Left ventricle myocardium inferior (tissue), 1 donor: ENCODE measurements around the gene TSPOAP1. TPM values are rescaled to one million over a fixed set of nuclear protein-coding genes. Genes with fewer than 3 reads are reported as not detected.

ENCODE experiments used
- DNase-seq: peaks from one replicate; pipeline ENCODE4 v3.0.0-alpha.2; 2020
- H3K27ac ChIP-seq: fragments of 200-600 bp; replicated peaks from 2 replicates; pipeline ENCODE4 v1.8.0; 2021
- H3K27me3 ChIP-seq: fragments of 200-600 bp; 2 replicates; pipeline ENCODE4 v1.8.0; 2021; ENCODE audit warnings: low read depth
- H3K36me3 ChIP-seq: fragments of 200-600 bp; 2 replicates; pipeline ENCODE4 v1.8.0; 2021
- H3K4me1 ChIP-seq: fragments of 200-600 bp; 2 replicates; pipeline ENCODE4 v1.8.0; 2021
- H3K4me3 ChIP-seq: fragments of 200-600 bp; 2 replicates; pipeline ENCODE4 v1.8.0; 2021; ENCODE audit warnings: mild to moderate bottlenecking, moderate library complexity
- H3K9me3 ChIP-seq: fragments of 200-600 bp; replicated peaks from 2 replicates; pipeline ENCODE4 v1.8.0; 2021
- CTCF ChIP-seq: fragments of 200-600 bp; IDR thresholded peaks from 2 replicates; pipeline ENCODE4 v1.8.0; 2021; ENCODE audit warnings: antibody characterized with exemption, mild to moderate bottlenecking, borderline replicate concordance
- intact Hi-C: fragments of 100-400 bp; cut with micrococcal nuclease; formaldehyde crosslinking; loops from one replicate; pipeline ENCODE4 v1.11.0; 2022
- total RNA-seq: library from RNA; stranded (reverse); fragmentation: NEBNext Ultra II Directional; extraction: Animal tissue kit (Norgen Biotek cat#: 25700); gene quantifications from one replicate; pipeline ENCODE4 v1.2.1, GENCODE V29; 2021
- donor health status: DM: no; HTN: yes; CAD: no; lungs with severe emphysema.

TSPOAP1 gene
- total RNA-seq, 1 donor from 2014 or later = 12.8 TPM

- DNase-seq = no peak
- H3K36me3 ChIP-seq = peaks cover 69% of the 10 kb centered on the region
- TF ChIP-seq CTCF = no peak
- H3K4me3 ChIP-seq = no peak overlapping the region
- H3K9me3 ChIP-seq = no peaks in the 10 kb centered on the region
- intact Hi-C loops = no loop called here
- no peaks in the 10 kb centered on the region for H3K27me3 ChIP-seq
- H3K4me1 ChIP-seq = peaks cover 42% of the 10 kb centered on the region
- H3K27ac ChIP-seq = no peak overlapping the region
These were observed 19.4 kb upstream of the TSPOAP1 start for GRCh38 chr17:58348038-58348437.

GRCh38 chr17:58345500-58345899 is 16.9 kb upstream of the TSPOAP1 start:
- Histone ChIP-seq H3K36me3 (peaks cover 66% of the 10 kb centered on the region), H3K9me3 (no peaks in the 10 kb centered on the region), H3K27me3 (no peaks in the 10 kb centered on the region), H3K4me3 (no peak overlapping the region), H3K4me1 (peaks cover 17% of the 10 kb centered on the region), H3K27ac (no peak overlapping the region)
- no peak for DNase-seq
- no peak for TF ChIP-seq CTCF
- intact Hi-C loops = no loop called here

GRCh38 chr17:58344791-58345157 is 16.2 kb upstream of the TSPOAP1 start:
- intact Hi-C loops = no loop called here
- peaks cover 59% of the 10 kb centered on the region for H3K36me3 ChIP-seq
- H3K4me1 ChIP-seq = peaks cover 14% of the 10 kb centered on the region
- no peaks in the 10 kb centered on the region for H3K9me3 ChIP-seq
- H3K27me3 ChIP-seq = peaks cover under 1% of the 10 kb centered on the region
- H3K4me3 ChIP-seq = no peak overlapping the region
- no peak for TF ChIP-seq CTCF
- no peak for DNase-seq
- H3K27ac ChIP-seq = no peak overlapping the region

- TF ChIP-seq CTCF = no peak
- peaks cover 54% of the 10 kb centered on the region for H3K36me3 ChIP-seq
- intact Hi-C loops = no loop called here
- H3K9me3 ChIP-seq = no peaks in the 10 kb centered on the region
- peaks cover 6% of the 10 kb centered on the region for H3K27me3 ChIP-seq
- no peak for DNase-seq
- no peak overlapping the region for H3K27ac ChIP-seq
- peaks cover 12% of the 10 kb centered on the region for H3K4me1 ChIP-seq
- H3K4me3 ChIP-seq = no peak overlapping the region
These were observed 15.6 kb upstream of the TSPOAP1 start for GRCh38 chr17:58344047-58344790.

- no peak for DNase-seq
- H3K4me1 ChIP-seq = peaks cover 10% of the 10 kb centered on the region
- peaks cover 43% of the 10 kb centered on the region for H3K36me3 ChIP-seq
- intact Hi-C loops = no loop called here
- no peaks in the 10 kb centered on the region for H3K9me3 ChIP-seq
- no peak for TF ChIP-seq CTCF
- no peak overlapping the region for H3K4me3 ChIP-seq
- H3K27me3 ChIP-seq = peaks cover 17% of the 10 kb centered on the region
- H3K27ac ChIP-seq = no peak overlapping the region
These were observed 14.5 kb upstream of the TSPOAP1 start for GRCh38 chr17:58343131-58343530.
